HL-60 (cell line): ENCODE data around the gene TMEM101.
A peak's percentile ranks its signal among the peaks of the same experiment; 100 is the strongest.

Experiments used
- DNase-seq, 2 experiments: peaks; one replicate each; pipeline ENCODE4 v3.0.0-alpha.2; 2010 to 2020; ENCODE audit warnings: low read depth in 1 of 2, low spot score in 1 of 2
- H3K27ac ChIP-seq: fragments of 250-450 bp; sonication (Bioruptor Pico); replicated peaks from 2 replicates; pipeline ENCODE4 v1.5.1; 2020; ENCODE audit warnings: mild to moderate bottlenecking, moderate library complexity
- H3K27me3 ChIP-seq: fragments of 250-450 bp; sonication (Bioruptor Pico); 2 replicates; pipeline ENCODE4 v1.5.1; 2021; ENCODE audit warnings: mild to moderate bottlenecking, moderate library complexity; ENCODE audit not compliant: insufficient read depth, poor library complexity, severe bottlenecking
- H3K4me3 ChIP-seq: replicated peaks from 2 replicates; pipeline ENCODE4 v1.5.1; 2011; ENCODE audit warnings: mild to moderate bottlenecking, control low read depth, low read length; ENCODE audit not compliant: insufficient read depth
- CTCF ChIP-seq: IDR thresholded peaks from one replicate; pipeline ENCODE4 v1.5.1; 2011; ENCODE audit warnings: low read length, control low read depth, inconsistent platforms; ENCODE audit not compliant: insufficient read depth
- GABPA ChIP-seq: IDR thresholded peaks from 2 replicates; pipeline ENCODE4 v1.6.1; 2012; ENCODE audit warnings: low read depth
- POLR2AphosphoS5 ChIP-seq: IDR thresholded peaks from 2 replicates; pipeline ENCODE4 v1.6.1; 2012; ENCODE audit warnings: low read depth
- REST ChIP-seq: IDR thresholded peaks from 2 replicates; pipeline ENCODE4 v1.6.1; 2012; ENCODE audit warnings: low read depth; ENCODE audit not compliant: insufficient replicate concordance
- SPI1 ChIP-seq: IDR thresholded peaks from 2 replicates; pipeline ENCODE4 v1.6.1; 2012; ENCODE audit warnings: low read depth, mild to moderate bottlenecking, borderline replicate concordance

TMEM101 gene

GRCh38 chr17:44008205-44008909 is 6.4 kb downstream of the TMEM101 start:
- no peak overlapping the region for H3K4me3 ChIP-seq
- H3K27ac ChIP-seq = no peak overlapping the region
- no peak for DNase-seq
- TF ChIP-seq CTCF = no peak
- TF ChIP-seq POLR2AphosphoS5 = no peak
- TF ChIP-seq GABPA = no peak
- TF ChIP-seq SPI1 = no peak
- TF ChIP-seq REST = no peak
- peaks cover 33% of the 10 kb centered on the region for H3K27me3 ChIP-seq

GRCh38 chr17:44007346-44008204 is 7.2 kb downstream of the TMEM101 start:
- Histone ChIP-seq H3K4me3 (peak overlapping the region; percentile 49), H3K27ac (no peak overlapping the region), H3K27me3 (peaks cover 39% of the 10 kb centered on the region)
- TF ChIP-seq GABPA (peak; percentile 6; the same call in 1 of the 2 replicates), CTCF (no peak)
- no peak for DNase-seq

GRCh38 chr17:44006598-44007345 is 8.0 kb downstream of the TMEM101 start:
- Histone ChIP-seq H3K4me3 (peak overlapping the region; percentile 49), H3K27ac (no peak overlapping the region), H3K27me3 (peaks cover 39% of the 10 kb centered on the region)
- DNase-seq = peak; percentile 93 to 98
- no peak for TF ChIP-seq POLR2AphosphoS5
- TF ChIP-seq REST = no peak
- peak; percentile 60; the same call in 1 of the 2 replicates for TF ChIP-seq SPI1
- no peak for TF ChIP-seq CTCF
- TF ChIP-seq GABPA = peak; percentile 41; the same call in 1 of the 2 replicates
